NB4 (cell line): ENCODE data around the gene H1-8.

Experiments
- MYC ChIP-seq: IDR thresholded peaks from 2 replicates; pipeline ENCODE4 v1.6.1; 2011; ENCODE audit warnings: low read depth, low read length
- TF ChIP-seq, protein P1 (sequence below): IDR thresholded peaks from one replicate; pipeline ENCODE4 v1.5.1; 2012; ENCODE audit warnings: low read depth, low read length

DNA sequence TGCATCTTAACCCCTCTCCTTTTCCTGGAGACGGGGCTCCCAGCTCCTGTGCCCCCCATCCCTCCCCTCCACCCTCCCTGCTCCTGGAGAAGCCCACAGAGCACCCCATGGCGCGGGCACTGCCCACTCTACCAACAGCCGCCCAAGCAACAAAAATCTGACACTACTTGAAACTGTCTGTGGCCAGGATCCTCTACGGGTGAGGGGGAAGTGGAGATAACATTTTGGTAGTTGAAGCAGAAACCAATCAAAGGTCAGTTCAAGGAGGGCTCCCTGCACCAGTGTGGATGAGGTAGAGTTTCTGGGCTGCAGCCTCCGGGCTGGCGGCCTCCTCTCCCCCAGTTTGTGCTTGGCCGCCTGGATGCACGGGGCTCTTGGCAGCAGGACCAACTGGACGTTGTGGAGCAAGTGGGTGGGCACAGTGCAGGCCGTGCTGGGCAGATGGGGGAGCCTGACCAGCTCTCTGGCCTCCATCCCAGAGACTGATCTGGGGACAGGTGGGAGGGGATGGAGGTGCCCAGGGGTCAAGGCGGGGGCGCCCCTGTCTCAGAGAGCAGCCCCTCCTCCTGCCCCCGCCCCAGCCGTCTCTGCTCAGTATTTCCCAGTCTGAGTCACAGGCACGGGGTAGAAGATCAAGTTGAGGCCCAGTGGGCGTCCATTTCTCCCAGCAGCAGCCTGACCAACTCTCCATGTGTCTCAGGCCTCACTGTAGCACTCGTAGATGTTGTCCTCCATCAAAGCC lies 12.8 kb downstream of the H1-8 start:
- TF ChIP-seq, protein P1, sequence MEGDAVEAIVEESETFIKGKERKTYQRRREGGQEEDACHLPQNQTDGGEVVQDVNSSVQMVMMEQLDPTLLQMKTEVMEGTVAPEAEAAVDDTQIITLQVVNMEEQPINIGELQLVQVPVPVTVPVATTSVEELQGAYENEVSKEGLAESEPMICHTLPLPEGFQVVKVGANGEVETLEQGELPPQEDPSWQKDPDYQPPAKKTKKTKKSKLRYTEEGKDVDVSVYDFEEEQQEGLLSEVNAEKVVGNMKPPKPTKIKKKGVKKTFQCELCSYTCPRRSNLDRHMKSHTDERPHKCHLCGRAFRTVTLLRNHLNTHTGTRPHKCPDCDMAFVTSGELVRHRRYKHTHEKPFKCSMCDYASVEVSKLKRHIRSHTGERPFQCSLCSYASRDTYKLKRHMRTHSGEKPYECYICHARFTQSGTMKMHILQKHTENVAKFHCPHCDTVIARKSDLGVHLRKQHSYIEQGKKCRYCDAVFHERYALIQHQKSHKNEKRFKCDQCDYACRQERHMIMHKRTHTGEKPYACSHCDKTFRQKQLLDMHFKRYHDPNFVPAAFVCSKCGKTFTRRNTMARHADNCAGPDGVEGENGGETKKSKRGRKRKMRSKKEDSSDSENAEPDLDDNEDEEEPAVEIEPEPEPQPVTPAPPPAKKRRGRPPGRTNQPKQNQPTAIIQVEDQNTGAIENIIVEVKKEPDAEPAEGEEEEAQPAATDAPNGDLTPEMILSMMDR = no peak
- no peak for TF ChIP-seq MYC
